GM23248 (cell line): ENCODE results near the gene UBE3A.

Source experiments
- EZH2 ChIP-seq: fragments of 200-600 bp; sonication (generic); IDR thresholded peaks from 2 replicates; pipeline ENCODE4 v1.6.1; 2018; ENCODE audit warnings: antibody characterized with exemption, mild to moderate bottlenecking; ENCODE audit not compliant: insufficient read depth, poor library complexity, severe bottlenecking
- EZH2phosphoT487 ChIP-seq: fragments of 200-600 bp; sonication (generic); IDR thresholded peaks from 2 replicates; pipeline ENCODE4 v1.6.1; 2018; ENCODE audit warnings: antibody characterized with exemption, moderate library complexity, mild to moderate bottlenecking, low read depth; ENCODE audit not compliant: insufficient read depth

GRCh38 chr15:25397100-25397499, 41.7 kb downstream of the UBE3A start:
- no peak for TF ChIP-seq EZH2
- no peak for TF ChIP-seq EZH2phosphoT487
